ENCODE results near the gene ELF1. TPM values are rescaled to one million over a fixed set of nuclear protein-coding genes. Genes with fewer than 3 reads are reported as not detected.
A peak's percentile ranks its signal among the peaks of the same experiment; 100 is the strongest.

Gene ELF1
- total and polyA plus RNA-seq, 7 experiments from 2014 or later = 117 to 193 (median 169) TPM

GRCh38 chr13:41001695-41002094, 17.4 kb downstream of the ELF1 start:
- H3K4me1 ChIP-seq (ENCODE audit: control insufficient read depth in 2 of 2, insufficient read depth in 2 of 2, low read length in 2 of 2) = peaks cover 53 to 66% of the 10 kb centered on the region in 2 donors
- H3K27me3 ChIP-seq (ENCODE audit: control insufficient read depth in 2 of 2, insufficient read depth in 2 of 2, low read length in 2 of 2) = no peaks in the 10 kb centered on the region
- no peaks in the 10 kb centered on the region for H3K27me3 Mint-ChIP-seq
- peak overlapping the region; percentile 11 to 93 (median 87) for H3K27ac Mint-ChIP-seq
- ChIA-PET POLR2A (interaction anchor here (0.6 to 1.4 kb wide), 5 partner anchors 9 to 1271 kb away, joined by 3 to 10 read pairs (median 3); no protein-coding TSS in a partner anchor), CTCF (no interaction called here)
- no peak overlapping the region for H3K4me3 ChIP-seq (ENCODE audit: low read length)
- no peaks in the 10 kb centered on the region for H3K36me3 ChIP-seq (ENCODE audit: control insufficient read depth in 2 of 3, insufficient read depth in 3 of 3, low read length in 3 of 3)
- ATAC-seq (no peak), DNase-seq (no peak)
- H3K9me3 Mint-ChIP-seq = no peaks in the 10 kb centered on the region
- peak overlapping the region in 9 of 10 donors; percentile 29 to 72 (median 60) for H3K4me3 Mint-ChIP-seq
- peak overlapping the region; percentile 51 for H3K27ac ChIP-seq (ENCODE audit: low read depth, low read length)
- no peaks in the 10 kb centered on the region for H3K9me3 ChIP-seq (ENCODE audit: control insufficient read depth in 2 of 3, low read length in 3 of 3)
- intact Hi-C loops (cut with micrococcal nuclease) = no loop called here
- peaks cover 51 to 96% (median 88%) of the 10 kb centered on the region in 7 donors for H3K4me1 Mint-ChIP-seq
- H3K36me3 Mint-ChIP-seq = peaks cover 0 to 36% (median 12%) of the 10 kb centered on the region in 5 donors

- intact Hi-C loops (cut with micrococcal nuclease) = loop anchor here in 1 of 2 donors (1.0 kb wide), 1 partner anchor 8 kb away; no protein-coding TSS in a partner anchor
- Histone ChIP-seq H3K4me3 (ENCODE audit: low read length) (no peak overlapping the region), H3K4me1 (ENCODE audit: control insufficient read depth in 2 of 2, insufficient read depth in 2 of 2, low read length in 2 of 2) (peaks cover 55 to 67% of the 10 kb centered on the region in 2 donors), H3K27ac (ENCODE audit: low read depth, low read length) (no peak overlapping the region), H3K36me3 (ENCODE audit: control insufficient read depth in 2 of 3, insufficient read depth in 3 of 3, low read length in 3 of 3) (no peaks in the 10 kb centered on the region), H3K27me3 (ENCODE audit: control insufficient read depth in 2 of 2, insufficient read depth in 2 of 2, low read length in 2 of 2) (no peaks in the 10 kb centered on the region), H3K9me3 (ENCODE audit: control insufficient read depth in 2 of 3, low read length in 3 of 3) (no peaks in the 10 kb centered on the region)
- Mint-ChIP-seq H3K9me3 (no peaks in the 10 kb centered on the region), H3K36me3 (peaks cover 0 to 41% (median 16%) of the 10 kb centered on the region in 5 donors), H3K27ac (peak overlapping the region in 8 of 9 donors; percentile 5 to 71 (median 47)), H3K4me3 (peak overlapping the region in 7 of 10 donors; percentile 3 to 58 (median 33)), H3K27me3 (no peaks in the 10 kb centered on the region), H3K4me1 (peaks cover 52 to 99% (median 91%) of the 10 kb centered on the region in 7 donors)
- CTCF ChIA-PET = interaction anchor here (0.5 kb wide), 1 partner anchor 1029 kb away, joined by 3 read pairs; no protein-coding TSS in a partner anchor
- ATAC-seq (no peak), DNase-seq (no peak)
- POLR2A ChIA-PET = interaction anchor here (0.9 kb wide), 1 partner anchor 10 kb away, joined by 3 read pairs; no protein-coding TSS in a partner anchor
These were observed 19.7 kb downstream of the ELF1 start for GRCh38 chr13:40999416-40999815.

GRCh38 chr13:40996426-40997092, 22.6 kb downstream of the ELF1 start:
- Mint-ChIP-seq H3K9me3 (no peaks in the 10 kb centered on the region), H3K4me3 (peak overlapping the region; percentile 5 to 71 (median 33)), H3K27ac (peak overlapping the region; percentile 56 to 91 (median 69)), H3K4me1 (peaks cover 57 to 99% (median 92%) of the 10 kb centered on the region in 7 donors), H3K27me3 (no peaks in the 10 kb centered on the region), H3K36me3 (peaks cover 0 to 31% (median 16%) of the 10 kb centered on the region in 5 donors)
- ChIA-PET CTCF (interaction anchor here (0.9 kb wide), 1 partner anchor 22 kb away, joined by 3 read pairs; no protein-coding TSS in a partner anchor), POLR2A (interaction anchor here (0.6 to 2.8 kb wide), 7 partner anchors 11 to 336 kb away, joined by 3 to 12 read pairs (median 6); partner anchors contain the start of gene ELF1)
- no peak overlapping the region for H3K27ac ChIP-seq (ENCODE audit: low read depth, low read length)
- no peaks in the 10 kb centered on the region for H3K27me3 ChIP-seq (ENCODE audit: control insufficient read depth in 2 of 2, insufficient read depth in 2 of 2, low read length in 2 of 2)
- no peak for DNase-seq
- H3K36me3 ChIP-seq (ENCODE audit: control insufficient read depth in 2 of 3, insufficient read depth in 3 of 3, low read length in 3 of 3) = no peaks in the 10 kb centered on the region
- H3K9me3 ChIP-seq (ENCODE audit: control insufficient read depth in 2 of 3, low read length in 3 of 3) = no peaks in the 10 kb centered on the region
- H3K4me3 ChIP-seq (ENCODE audit: low read length) = no peak overlapping the region
- intact Hi-C loops (cut with micrococcal nuclease) = loop anchor here (1.0 kb wide), 4 partner anchors 8 to 10 kb away; no protein-coding TSS in a partner anchor
- peak; percentile 58 for ATAC-seq
- peaks cover 45 to 60% of the 10 kb centered on the region in 2 donors for H3K4me1 ChIP-seq (ENCODE audit: control insufficient read depth in 2 of 2, insufficient read depth in 2 of 2, low read length in 2 of 2)

GRCh38 chr13:40995997-40996396, 23.1 kb downstream of the ELF1 start:
- peak overlapping the region; percentile 24 for H3K27ac ChIP-seq (ENCODE audit: low read depth, low read length)

GRCh38 chr13:40994581-40995230, 24.4 kb downstream of the ELF1 start:
- ATAC-seq = no peak
- Histone ChIP-seq H3K27ac (ENCODE audit: low read depth, low read length) (peak overlapping the region; percentile 57), H3K27me3 (ENCODE audit: control insufficient read depth in 2 of 2, insufficient read depth in 2 of 2, low read length in 2 of 2) (no peaks in the 10 kb centered on the region), H3K4me1 (ENCODE audit: control insufficient read depth in 2 of 2, insufficient read depth in 2 of 2, low read length in 2 of 2) (peaks cover 50 to 70% of the 10 kb centered on the region in 2 donors), H3K9me3 (ENCODE audit: control insufficient read depth in 2 of 3, low read length in 3 of 3) (no peaks in the 10 kb centered on the region), H3K4me3 (ENCODE audit: low read length) (no peak overlapping the region), H3K36me3 (ENCODE audit: control insufficient read depth in 2 of 3, insufficient read depth in 3 of 3, low read length in 3 of 3) (no peaks in the 10 kb centered on the region)
- DNase-seq = no peak
- peaks cover 0 to 23% (median 15%) of the 10 kb centered on the region in 5 donors for H3K36me3 Mint-ChIP-seq
- ChIA-PET POLR2A (interaction anchor here (0.7 to 2.8 kb wide), 3 partner anchors 9 to 25 kb away, joined by 3 to 12 read pairs (median 6); partner anchors contain the start of gene ELF1), CTCF (interaction anchor here (0.9 to 1.1 kb wide), 3 partner anchors 20 to 60 kb away, joined by 3 to 4 read pairs (median 3); no protein-coding TSS in a partner anchor)
- H3K27ac Mint-ChIP-seq = peak overlapping the region; percentile 69 to 94 (median 89)
- peak overlapping the region; percentile 3 to 73 (median 65) for H3K4me3 Mint-ChIP-seq
- peaks cover 57 to 98% (median 91%) of the 10 kb centered on the region in 7 donors for H3K4me1 Mint-ChIP-seq
- intact Hi-C loops (cut with micrococcal nuclease) = loop anchor here in 1 of 2 donors (2.0 kb wide), 1 partner anchor 14 kb away; no protein-coding TSS in a partner anchor
- H3K27me3 Mint-ChIP-seq = no peaks in the 10 kb centered on the region
- H3K9me3 Mint-ChIP-seq = no peaks in the 10 kb centered on the region

More at GRCh38 chr13:40995997-40996396, 23.1 kb downstream of the ELF1 start:
- intact Hi-C loops (cut with micrococcal nuclease) = loop anchor here (1.0 to 2.0 kb wide), 5 partner anchors 8 to 15 kb away; no protein-coding TSS in a partner anchor
- H3K27me3 ChIP-seq (ENCODE audit: control insufficient read depth in 2 of 2, insufficient read depth in 2 of 2, low read length in 2 of 2) = no peaks in the 10 kb centered on the region
- ChIA-PET CTCF (interaction anchor here (0.6 kb wide), 1 partner anchor 13 kb away, joined by 3 read pairs; no protein-coding TSS in a partner anchor), POLR2A (interaction anchor here (0.6 to 2.8 kb wide), 6 partner anchors 11 to 337 kb away, joined by 3 to 12 read pairs (median 6); partner anchors contain the start of gene ELF1)
- H3K9me3 ChIP-seq (ENCODE audit: control insufficient read depth in 2 of 3, low read length in 3 of 3) = no peaks in the 10 kb centered on the region
- H3K4me3 Mint-ChIP-seq = peak overlapping the region in 3 of 10 donors; percentile 14 to 73 (median 71)
- no peaks in the 10 kb centered on the region for H3K9me3 Mint-ChIP-seq
- ATAC-seq (no peak), DNase-seq (no peak)
- H3K36me3 ChIP-seq (ENCODE audit: control insufficient read depth in 2 of 3, insufficient read depth in 3 of 3, low read length in 3 of 3) = no peaks in the 10 kb centered on the region
- peaks cover 45 to 58% of the 10 kb centered on the region in 2 donors for H3K4me1 ChIP-seq (ENCODE audit: control insufficient read depth in 2 of 2, insufficient read depth in 2 of 2, low read length in 2 of 2)
- peak overlapping the region in 8 of 9 donors; percentile 16 to 94 (median 88) for H3K27ac Mint-ChIP-seq
- H3K36me3 Mint-ChIP-seq = peaks cover 0 to 28% (median 16%) of the 10 kb centered on the region in 5 donors
- H3K4me3 ChIP-seq (ENCODE audit: low read length) = no peak overlapping the region
- no peaks in the 10 kb centered on the region for H3K27me3 Mint-ChIP-seq
- peaks cover 53 to 97% (median 90%) of the 10 kb centered on the region in 7 donors for H3K4me1 Mint-ChIP-seq

GRCh38 chr13:40993987-40994386, 25.1 kb downstream of the ELF1 start:
- Histone ChIP-seq H3K4me1 (ENCODE audit: control insufficient read depth in 2 of 2, insufficient read depth in 2 of 2, low read length in 2 of 2) (peaks cover 50 to 66% of the 10 kb centered on the region in 2 donors), H3K27me3 (ENCODE audit: control insufficient read depth in 2 of 2, insufficient read depth in 2 of 2, low read length in 2 of 2) (no peaks in the 10 kb centered on the region), H3K36me3 (ENCODE audit: control insufficient read depth in 2 of 3, insufficient read depth in 3 of 3, low read length in 3 of 3) (no peaks in the 10 kb centered on the region), H3K4me3 (ENCODE audit: low read length) (no peak overlapping the region), H3K27ac (ENCODE audit: low read depth, low read length) (peak overlapping the region; percentile 57), H3K9me3 (ENCODE audit: control insufficient read depth in 2 of 3, low read length in 3 of 3) (no peaks in the 10 kb centered on the region)
- ATAC-seq = no peak
- POLR2A ChIA-PET = no interaction called here
- Mint-ChIP-seq H3K27me3 (no peaks in the 10 kb centered on the region), H3K9me3 (no peaks in the 10 kb centered on the region), H3K36me3 (peaks cover 0 to 17% (median 10%) of the 10 kb centered on the region in 5 donors), H3K4me3 (peak overlapping the region in 8 of 10 donors; percentile 10 to 73 (median 62)), H3K4me1 (peaks cover 50 to 98% (median 89%) of the 10 kb centered on the region in 7 donors), H3K27ac (peak overlapping the region; percentile 69 to 94 (median 89))
- intact Hi-C loops (cut with micrococcal nuclease) = loop anchor here in 1 of 2 donors (2.0 kb wide), 1 partner anchor 13 kb away; no protein-coding TSS in a partner anchor
- CTCF ChIA-PET = interaction anchor here (0.7 kb wide), 1 partner anchor 9 kb away, joined by 3 read pairs; no protein-coding TSS in a partner anchor
- no peak for DNase-seq

Data from naive thymus-derived CD4-positive, alpha-beta T cell (primary cell).